ENCODE data around the gene PLA2G15.

The PLA2G15 gene

GRCh38 chr16:68232335-68232734, 12.8 kb upstream of the PLA2G15 start:
- no peak for DNase-seq (ENCODE audit: low read depth)

GRCh38 chr16:68233085-68233834, 11.9 kb upstream of the PLA2G15 start:
- DNase-seq (ENCODE audit: low read depth): no peak

- DNase-seq (ENCODE audit: low read depth): no peak
Observed at GRCh38 chr16:68233835-68234187, 11.4 kb upstream of the PLA2G15 start.

- no peak for DNase-seq (ENCODE audit: low read depth)
Observed at GRCh38 chr16:68234188-68235107, 10.7 kb upstream of the PLA2G15 start.

GRCh38 chr16:68235108-68235886, 9.9 kb upstream of the PLA2G15 start:
- DNase-seq (ENCODE audit: low read depth): no peak

- no peak for DNase-seq (ENCODE audit: low read depth)
Observed at GRCh38 chr16:68235887-68236136, 9.4 kb upstream of the PLA2G15 start, which contains the start of gene ESRP2. TSS of gene ESRP2 (minus strand) at chr16:68236127. CDS start at chr16:68236045, 82 bp downstream.

- peak; percentile 43 for DNase-seq (ENCODE audit: low read depth)
Observed at GRCh38 chr16:68236137-68236825, 8.9 kb upstream of the PLA2G15 start.

GRCh38 chr16:68236826-68237242, 8.3 kb upstream of the PLA2G15 start:
- no peak for DNase-seq (ENCODE audit: low read depth)

GRCh38 chr16:68237243-68238028, 7.7 kb upstream of the PLA2G15 start:
- DNase-seq (ENCODE audit: low read depth): peak; percentile 91

- no peak for DNase-seq (ENCODE audit: low read depth)
Observed at GRCh38 chr16:68238029-68238345, 7.2 kb upstream of the PLA2G15 start.

- no peak for DNase-seq (ENCODE audit: low read depth)
Observed at GRCh38 chr16:68242085-68242484, 3.1 kb upstream of the PLA2G15 start.

- DNase-seq (ENCODE audit: low read depth): no peak
Observed at GRCh38 chr16:68242926-68243858, 2.0 kb upstream of the PLA2G15 start.

GRCh38 chr16:68244481-68244902, 681 bp upstream of the PLA2G15 start:
- no peak for DNase-seq (ENCODE audit: low read depth)

- DNase-seq (ENCODE audit: low read depth): no peak
Observed at GRCh38 chr16:68246121-68246520, 948 bp downstream of the PLA2G15 start.

GRCh38 chr16:68246666-68247065, 1.5 kb downstream of the PLA2G15 start:
- no peak for DNase-seq (ENCODE audit: low read depth)

GRCh38 chr16:68247400-68247799, 2.2 kb downstream of the PLA2G15 start:
- DNase-seq (ENCODE audit: low read depth): no peak

GRCh38 chr16:68247932-68248331, 2.8 kb downstream of the PLA2G15 start:
- no peak for DNase-seq (ENCODE audit: low read depth)

- DNase-seq (ENCODE audit: low read depth): no peak
Observed at GRCh38 chr16:68249371-68249770, 4.2 kb downstream of the PLA2G15 start.

- no peak for DNase-seq (ENCODE audit: low read depth)
Observed at GRCh38 chr16:68250951-68251350, 5.8 kb downstream of the PLA2G15 start.

- DNase-seq (ENCODE audit: low read depth): no peak
Observed at GRCh38 chr16:68251832-68252231, 6.7 kb downstream of the PLA2G15 start.
